IMR-90 (cell line): ENCODE data around the gene SEL1L3. TPM values are rescaled to one million over a fixed set of nuclear protein-coding genes. Genes with fewer than 3 reads are reported as not detected.

Source experiments
- ATAC-seq: fragments of 200-7000 bp; cut with Tn5 transposase; 2 replicates; pipeline ENCODE4 v1.9.1; 2020; ENCODE audit warnings: low read depth, mild to moderate bottlenecking, moderate library complexity
- BruUV-seq: library from RNA; stranded (reverse); fragments of 400-500 nt; replicated peaks from 2 replicates; lab custom pipeline; 2021; lab: Mats Ljungman, UMichigan
- CTCF ChIA-PET: fragments of 300-600 bp; formaldehyde crosslinking; extraction: SDS; loops from one replicate; lab custom pipeline; 2021; ENCODE audit warnings: antibody characterized with exemption; lab: Yijun Ruan, JAX
- POLR2A ChIA-PET: fragments of 300-600 bp; sonication (Branson Sonifier 250); formaldehyde crosslinking; loops from one replicate; lab custom pipeline; 2022; ENCODE audit warnings: antibody characterized with exemption; ENCODE audit not compliant: unreplicated experiment; lab: Charles Lee
- DNase-seq: peaks from one replicate; pipeline ENCODE4 v3.0.0; 2013
- H2AFZ ChIP-seq: replicated peaks from 2 replicates; pipeline ENCODE3; 2013; ENCODE audit warnings: low read length, mild to moderate bottlenecking; ENCODE audit not compliant: poor library complexity
- H2AK5ac ChIP-seq: 2 replicates; pipeline ENCODE4 v1.6.1; 2013; ENCODE audit warnings: low read depth, low read length, inconsistent platforms
- H2AK9ac ChIP-seq: replicated peaks from 2 replicates; pipeline ENCODE3; 2013; ENCODE audit warnings: mild to moderate bottlenecking, low read depth, low read length, moderate library complexity; ENCODE audit not compliant: poor library complexity
- H2BK120ac ChIP-seq: 2 replicates; pipeline ENCODE4 v1.6.1; 2013; ENCODE audit warnings: low read depth, low read length, inconsistent platforms
- H2BK15ac ChIP-seq: 3 replicates; pipeline ENCODE4 v1.6.1; 2013; ENCODE audit warnings: low read depth, low read length, inconsistent platforms
- H2BK20ac ChIP-seq: 2 replicates; pipeline ENCODE4 v1.6.1; 2013; ENCODE audit warnings: low read depth, mild to moderate bottlenecking, inconsistent platforms, low read length, moderate library complexity
- H2BK5ac ChIP-seq: 2 replicates; pipeline ENCODE4 v1.6.1; 2013; ENCODE audit warnings: mild to moderate bottlenecking, low read depth, low read length, inconsistent platforms; ENCODE audit not compliant: poor library complexity, severe bottlenecking
- H3K14ac ChIP-seq: replicated peaks from 2 replicates; pipeline ENCODE4 v1.6.1; 2013; ENCODE audit warnings: low read depth, low read length, inconsistent platforms
- H3K18ac ChIP-seq: 2 replicates; pipeline ENCODE4 v1.6.1; 2013; ENCODE audit warnings: low read depth, low read length, control low read depth
- H3K23ac ChIP-seq: 2 replicates; pipeline ENCODE4 v1.6.1; 2013; ENCODE audit warnings: low read depth, low read length, inconsistent platforms
- H3K27ac ChIP-seq: 2 replicates; pipeline ENCODE4 v1.5.1; 2013; ENCODE audit warnings: mild to moderate bottlenecking, control low read depth, low read length; ENCODE audit not compliant: insufficient read depth
- H3K27me3 ChIP-seq: 2 replicates; pipeline ENCODE4 v1.6.1; 2013; ENCODE audit warnings: low read length; ENCODE audit not compliant: control insufficient read depth, insufficient read depth
- H3K36me3 ChIP-seq: 2 replicates; pipeline ENCODE4 v1.6.1; 2013; ENCODE audit warnings: low read length, mixed read lengths; ENCODE audit not compliant: control insufficient read depth, insufficient read depth
- H3K4ac ChIP-seq: 2 replicates; pipeline ENCODE4 v1.6.1; 2013; ENCODE audit warnings: low read depth, low read length, inconsistent platforms
- H3K4me1 ChIP-seq: 2 replicates; pipeline ENCODE4 v1.6.1; 2013; ENCODE audit warnings: low read length, mixed read lengths; ENCODE audit not compliant: control insufficient read depth, insufficient read depth
- H3K4me2 ChIP-seq: 2 replicates; pipeline ENCODE4 v1.6.1; 2013; ENCODE audit warnings: low read depth, mild to moderate bottlenecking, control low read depth, low read length, moderate library complexity
- H3K4me3 ChIP-seq: 2 replicates; pipeline ENCODE4 v1.5.1; 2013; ENCODE audit warnings: low read depth, mild to moderate bottlenecking, control low read depth, low read length, moderate library complexity; ENCODE audit not compliant: insufficient read depth
- H3K56ac ChIP-seq: 2 replicates; pipeline ENCODE4 v1.6.1; 2013; ENCODE audit warnings: low read length, inconsistent platforms; ENCODE audit not compliant: insufficient read depth; ENCODE audit errors: extremely low read depth
- H3K79me1 ChIP-seq, 2 experiments: 2 replicates each; pipeline ENCODE4 v1.6.1; 2013; ENCODE audit warnings: low read length in 2 of 2, inconsistent platforms in 1 of 2, low read depth in 1 of 2
- H3K9ac ChIP-seq: 2 replicates; pipeline ENCODE4 v1.6.1; 2013; ENCODE audit warnings: low read depth, low read length, control low read depth
- H3K9me1 ChIP-seq: 2 replicates; pipeline ENCODE4 v1.6.1; 2013; ENCODE audit warnings: low read length, inconsistent platforms; ENCODE audit not compliant: insufficient read depth
- H3K9me3 ChIP-seq: 2 replicates; pipeline ENCODE4 v1.6.1; 2013; ENCODE audit warnings: low read length; ENCODE audit not compliant: control insufficient read depth, insufficient read depth
- H4K20me1 ChIP-seq: 2 replicates; pipeline ENCODE4 v1.6.1; 2013; ENCODE audit warnings: low read length, inconsistent platforms; ENCODE audit not compliant: insufficient read depth
- H4K5ac ChIP-seq: 2 replicates; pipeline ENCODE4 v1.6.1; 2013; ENCODE audit warnings: mild to moderate bottlenecking, low read depth, low read length, control low read depth
- H4K8ac ChIP-seq, 2 experiments: 2 replicates each; pipeline ENCODE4 v1.6.1; 2013; ENCODE audit warnings: low read depth in 2 of 2, low read length in 2 of 2, control low read depth in 1 of 2, inconsistent platforms in 1 of 2
- H4K91ac ChIP-seq: 2 replicates; pipeline ENCODE4 v1.6.1; 2013; ENCODE audit warnings: low read depth, low read length, inconsistent platforms; ENCODE audit not compliant: insufficient read depth
- BHLHE40 ChIP-seq: fragments of 150-350 bp; IDR thresholded peaks from 2 replicates; pipeline ENCODE4 v1.6.1; 2016; ENCODE audit warnings: mild to moderate bottlenecking, low read depth, low read length
- CEBPB ChIP-seq: IDR thresholded peaks from 2 replicates; pipeline ENCODE4 v1.6.1; 2012; ENCODE audit warnings: low read depth, low read length, improper control_type of control experiment
- CHD1 ChIP-seq: IDR thresholded peaks from 2 replicates; pipeline ENCODE4 v1.6.1; 2012; ENCODE audit warnings: low read depth, low read length, improper control_type of control experiment
- MAZ ChIP-seq: IDR thresholded peaks from 2 replicates; pipeline ENCODE4 v1.6.1; 2012; ENCODE audit warnings: low read depth, mild to moderate bottlenecking, low read length, improper control_type of control experiment, moderate library complexity, borderline replicate concordance
- MXI1 ChIP-seq: IDR thresholded peaks from 2 replicates; pipeline ENCODE4 v1.6.1; 2012; ENCODE audit warnings: low read depth, mild to moderate bottlenecking, low read length, moderate library complexity, borderline replicate concordance
- NFE2L2 ChIP-seq: fragments of 150-350 bp; IDR thresholded peaks from 2 replicates; pipeline ENCODE4 v1.6.1; 2016; ENCODE audit warnings: low read depth, mild to moderate bottlenecking, low read length
- POLR2A ChIP-seq: IDR thresholded peaks from 2 replicates; pipeline ENCODE4 v1.6.1; 2012; ENCODE audit warnings: mild to moderate bottlenecking, low read depth, low read length
- RAD21 ChIP-seq: IDR thresholded peaks from 2 replicates; pipeline ENCODE4 v1.6.1; 2012; ENCODE audit warnings: low read length, improper control_type of control experiment
- RCOR1 ChIP-seq: IDR thresholded peaks from 2 replicates; pipeline ENCODE4 v1.6.1; 2012; ENCODE audit warnings: mild to moderate bottlenecking, low read length, improper control_type of control experiment; ENCODE audit not compliant: insufficient replicate concordance
- SMC3 ChIP-seq: fragments of 150-350 bp; IDR thresholded peaks from 2 replicates; pipeline ENCODE4 v1.6.1; 2016; ENCODE audit warnings: low read depth, mild to moderate bottlenecking, antibody characterized with exemption, low read length, moderate library complexity
- USF2 ChIP-seq: fragments of 150-350 bp; IDR thresholded peaks from 2 replicates; pipeline ENCODE4 v1.6.1; 2017; ENCODE audit warnings: mild to moderate bottlenecking, antibody characterized with exemption, low read length, low read depth
- WGBS, 2 experiments: methylation state at CpG; one replicate each; pipeline versions ENCODE4 v1.1.5 to v1.1.7; 2013; ENCODE audit warnings: missing lambda C conversion rate in 2 of 2; ENCODE audit not compliant: insufficient read length in 1 of 2; ENCODE audit errors: extremely low coverage in 2 of 2; 5-methylcytosine and 5-hydroxymethylcytosine counted together
- dilution Hi-C: fragments of 300-500 bp; cut with HindIII; formaldehyde crosslinking; loops from one replicate; pipeline ENCODE4 v1.14.3; 2018; ENCODE audit warnings: low sequenced_read_pairs; ENCODE audit not compliant: unreplicated experiment
- in situ Hi-C: fragments of 300-500 bp; cut with MboI; formaldehyde crosslinking; loops from 3 replicates; pipeline ENCODE4 v1.14.3; 2019; ENCODE audit warnings: low sequenced_read_pairs, inconsistent platforms, mixed read lengths
- intact Hi-C: fragments of 100-400 bp; cut with micrococcal nuclease; formaldehyde crosslinking; loops from 2 replicates; pipeline ENCODE4 v1.10.0; 2022
- polyA plus RNA-seq, 3 experiments: library from polyadenylated mRNA; depleted of rRNA; stranded (reverse); fragments of >200 nt; gene quantifications; 2 replicates each; pipeline ENCODE4 v1.2.3, GENCODE V29; 2012; ENCODE audit warnings: low replicate concordance in 1 of 3
- total RNA-seq: library from RNA; depleted of rRNA; stranded (reverse); fragments of >200 nt; gene quantifications from 2 replicates; pipeline ENCODE4 v1.2.3, GENCODE V29; 2012
- TF ChIP-seq, protein P1 (sequence below): conservative IDR thresholded peaks from 2 replicates; pipeline ENCODE4 v1.5.1; 2012; ENCODE audit warnings: mild to moderate bottlenecking, low read depth, low read length, improper control_type of control experiment

The SEL1L3 gene
- total and polyA plus RNA-seq, 2 of the 4 experiments (the other 2 are of a cell fraction), result 16.4 to 43.7 TPM

GRCh38 chr4:25878676-25879075, 15.9 kb upstream of the SEL1L3 start:
- H2BK15ac ChIP-seq, result no peak overlapping the region
- no peak overlapping the region for H3K4me3 ChIP-seq
- no peak for ATAC-seq
- no peak overlapping the region for H2BK20ac ChIP-seq
- H2BK120ac ChIP-seq, result no peak overlapping the region
- H4K91ac ChIP-seq, result no peak overlapping the region
- no peak overlapping the region for H3K56ac ChIP-seq
- no peak overlapping the region for H4K8ac ChIP-seq
- peaks cover 12% of the 10 kb centered on the region for H3K4me1 ChIP-seq
- ChIA-PET CTCF (no interaction called here), POLR2A (no interaction called here)
- intact Hi-C loops (no loop called here), dilution Hi-C loops (no loop called here), in situ Hi-C loops (no loop called here)
- H3K18ac ChIP-seq, result no peak overlapping the region
- WGBS, 2 experiments, result 82% methylated on average over 2 of the region's 9 CpGs; no CpG with 5 or more reads in 1 of the 2 experiments
- no peak overlapping the region for H3K14ac ChIP-seq
- no peak overlapping the region for H2AFZ ChIP-seq
- H3K27me3 ChIP-seq, result no peaks in the 10 kb centered on the region
- H3K36me3 ChIP-seq, result no peaks in the 10 kb centered on the region
- H3K79me1 ChIP-seq, result no peaks in the 10 kb centered on the region
- no peak overlapping the region for H3K4ac ChIP-seq
- H3K9ac ChIP-seq, result no peak overlapping the region
- no peak overlapping the region; the same call in 1 of the 2 replicates for H2AK5ac ChIP-seq
- peaks cover 4% of the 10 kb centered on the region; the same call in 1 of the 2 replicates for H3K9me1 ChIP-seq
- H3K4me2 ChIP-seq, result no peak overlapping the region
- H3K27ac ChIP-seq, result no peak overlapping the region
- H2AK9ac ChIP-seq, result no peak overlapping the region
- no peak overlapping the region for H2BK5ac ChIP-seq
- H3K23ac ChIP-seq, result no peak overlapping the region
- TF ChIP-seq BHLHE40, result no peak
- TF ChIP-seq RAD21, result no peak
- no peak for TF ChIP-seq CEBPB
- TF ChIP-seq NFE2L2, result no peak
- TF ChIP-seq MXI1, result no peak
- TF ChIP-seq CHD1, result no peak
- TF ChIP-seq SMC3, result no peak
- no peak for TF ChIP-seq RCOR1
- TF ChIP-seq, protein P1, sequence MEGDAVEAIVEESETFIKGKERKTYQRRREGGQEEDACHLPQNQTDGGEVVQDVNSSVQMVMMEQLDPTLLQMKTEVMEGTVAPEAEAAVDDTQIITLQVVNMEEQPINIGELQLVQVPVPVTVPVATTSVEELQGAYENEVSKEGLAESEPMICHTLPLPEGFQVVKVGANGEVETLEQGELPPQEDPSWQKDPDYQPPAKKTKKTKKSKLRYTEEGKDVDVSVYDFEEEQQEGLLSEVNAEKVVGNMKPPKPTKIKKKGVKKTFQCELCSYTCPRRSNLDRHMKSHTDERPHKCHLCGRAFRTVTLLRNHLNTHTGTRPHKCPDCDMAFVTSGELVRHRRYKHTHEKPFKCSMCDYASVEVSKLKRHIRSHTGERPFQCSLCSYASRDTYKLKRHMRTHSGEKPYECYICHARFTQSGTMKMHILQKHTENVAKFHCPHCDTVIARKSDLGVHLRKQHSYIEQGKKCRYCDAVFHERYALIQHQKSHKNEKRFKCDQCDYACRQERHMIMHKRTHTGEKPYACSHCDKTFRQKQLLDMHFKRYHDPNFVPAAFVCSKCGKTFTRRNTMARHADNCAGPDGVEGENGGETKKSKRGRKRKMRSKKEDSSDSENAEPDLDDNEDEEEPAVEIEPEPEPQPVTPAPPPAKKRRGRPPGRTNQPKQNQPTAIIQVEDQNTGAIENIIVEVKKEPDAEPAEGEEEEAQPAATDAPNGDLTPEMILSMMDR, result no peak
- no peak for TF ChIP-seq USF2
- TF ChIP-seq MAZ, result no peak
- TF ChIP-seq POLR2A, result no peak
- no TSS peak for BruUV-seq
- H4K20me1 ChIP-seq, result no peaks in the 10 kb centered on the region
- DNase-seq, result no peak
- H3K9me3 ChIP-seq, result peaks cover 3% of the 10 kb centered on the region; the same call in 1 of the 2 replicates
- H4K5ac ChIP-seq, result no peak overlapping the region
